ENCODE results near the gene TPM3.

DNA sequence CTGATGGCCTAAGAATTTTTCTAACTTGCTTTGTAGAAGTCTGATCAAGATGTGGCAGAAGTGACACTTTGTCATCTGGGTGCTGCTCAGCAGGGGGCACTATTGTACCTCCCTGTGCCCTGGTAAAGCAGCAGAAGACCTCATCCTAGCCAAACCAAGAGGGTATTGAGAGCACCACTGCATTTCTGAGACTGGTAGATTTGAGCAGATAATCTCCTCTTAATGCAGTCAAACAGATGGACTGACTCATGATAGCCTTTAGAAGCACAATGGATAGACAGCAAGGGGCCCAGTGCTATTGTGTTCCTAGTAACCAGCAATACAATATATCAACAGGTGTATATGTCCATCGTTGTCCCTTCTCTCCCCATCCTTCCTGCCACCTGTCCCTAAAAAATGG lies 5.7 kb downstream of the TPM3 start:
- TF ChIP-seq CTCF (IDR thresholded peaks at IDR 0.05), result peak in 1 of 4 experiments; percentile 8
- TF ChIP-seq POLR2A (IDR thresholded peaks at IDR 0.05), result no peak
